GM13977 (cell line): ENCODE data around the gene CMIP.

Experiments
- DNase-seq: peaks from one replicate; pipeline ENCODE4 v3.0.0; 2012; ENCODE audit warnings: low spot score
- in situ Hi-C: fragments of 300-500 bp; cut with MboI; formaldehyde crosslinking; loops from one replicate; pipeline ENCODE4 v1.12.0; 2022; ENCODE audit warnings: low sequenced_read_pairs, low pct_unique_long_range_greater_than_20kb, mixed read lengths, inconsistent platforms; ENCODE audit not compliant: unreplicated experiment
- TF ChIP-seq, protein P1 (sequence below): IDR thresholded peaks from 2 replicates; pipeline ENCODE4 v1.5.1; 2012; ENCODE audit warnings: mild to moderate bottlenecking, control low read depth; ENCODE audit not compliant: insufficient read depth; ENCODE audit errors: extremely low read depth, missing control alignments

Gene CMIP

DNA sequence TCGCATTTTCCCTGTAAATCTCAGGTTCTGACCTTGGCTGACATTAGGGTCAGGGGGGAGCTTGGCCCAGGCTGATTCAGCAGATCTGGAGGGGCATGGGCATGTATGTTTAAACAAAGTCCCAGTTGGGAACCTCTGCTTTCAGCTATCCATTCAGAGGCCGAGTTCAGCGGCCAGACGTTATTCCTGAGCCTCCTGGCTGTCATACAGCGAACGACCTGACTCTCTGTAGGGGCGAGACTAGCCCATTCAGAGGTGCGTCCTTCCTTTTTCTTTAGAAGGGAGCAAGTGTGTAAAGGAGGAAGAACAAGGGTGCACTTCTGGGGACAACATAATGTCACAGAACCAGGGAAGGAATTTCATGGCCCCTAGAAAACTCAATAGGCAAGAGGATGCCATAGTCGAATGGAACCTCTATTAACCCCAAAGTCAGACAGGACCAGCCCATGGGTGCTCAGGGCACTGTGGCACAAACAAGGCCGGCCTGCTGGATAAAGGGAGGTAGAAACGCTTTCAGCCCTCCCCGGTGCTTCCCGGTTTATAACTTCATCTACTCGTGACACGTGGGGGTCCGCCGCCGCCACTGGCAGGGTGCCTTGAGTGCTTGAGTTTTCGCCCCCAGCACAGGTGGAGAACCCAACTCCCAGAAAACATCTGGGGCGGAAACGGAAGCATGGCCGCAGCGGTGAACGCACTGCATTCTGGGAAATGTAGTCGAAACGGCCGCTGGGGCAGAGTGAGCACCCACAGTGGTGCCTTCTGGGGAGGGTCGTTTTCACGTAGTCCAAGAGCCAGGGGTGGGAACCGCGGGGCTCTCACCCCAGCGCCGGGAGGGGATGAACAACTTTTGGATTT lies 301.3 kb downstream of the CMIP start:
- DNase-seq, result peak; percentile 80
- in situ Hi-C loops, result no loop called here
- TF ChIP-seq, protein P1, sequence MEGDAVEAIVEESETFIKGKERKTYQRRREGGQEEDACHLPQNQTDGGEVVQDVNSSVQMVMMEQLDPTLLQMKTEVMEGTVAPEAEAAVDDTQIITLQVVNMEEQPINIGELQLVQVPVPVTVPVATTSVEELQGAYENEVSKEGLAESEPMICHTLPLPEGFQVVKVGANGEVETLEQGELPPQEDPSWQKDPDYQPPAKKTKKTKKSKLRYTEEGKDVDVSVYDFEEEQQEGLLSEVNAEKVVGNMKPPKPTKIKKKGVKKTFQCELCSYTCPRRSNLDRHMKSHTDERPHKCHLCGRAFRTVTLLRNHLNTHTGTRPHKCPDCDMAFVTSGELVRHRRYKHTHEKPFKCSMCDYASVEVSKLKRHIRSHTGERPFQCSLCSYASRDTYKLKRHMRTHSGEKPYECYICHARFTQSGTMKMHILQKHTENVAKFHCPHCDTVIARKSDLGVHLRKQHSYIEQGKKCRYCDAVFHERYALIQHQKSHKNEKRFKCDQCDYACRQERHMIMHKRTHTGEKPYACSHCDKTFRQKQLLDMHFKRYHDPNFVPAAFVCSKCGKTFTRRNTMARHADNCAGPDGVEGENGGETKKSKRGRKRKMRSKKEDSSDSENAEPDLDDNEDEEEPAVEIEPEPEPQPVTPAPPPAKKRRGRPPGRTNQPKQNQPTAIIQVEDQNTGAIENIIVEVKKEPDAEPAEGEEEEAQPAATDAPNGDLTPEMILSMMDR, result no peak

DNA sequence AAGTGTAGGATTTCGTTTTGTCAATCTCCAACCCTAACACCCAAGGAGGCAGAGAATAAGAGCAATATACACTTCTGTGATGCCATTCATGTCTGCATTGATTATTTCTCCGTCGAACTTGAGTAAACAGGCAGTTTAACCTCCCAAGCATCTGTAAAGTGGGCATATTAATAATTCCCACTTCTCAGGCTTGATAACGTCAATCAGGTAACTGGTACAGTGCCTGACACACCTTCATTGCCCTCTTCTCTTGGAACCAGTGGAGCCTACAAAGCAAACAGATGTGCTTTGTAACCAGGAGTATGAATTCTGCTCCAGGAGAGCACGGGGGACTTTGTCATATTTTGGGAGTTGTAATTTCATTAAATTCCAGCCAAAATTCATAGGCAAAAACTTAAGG lies 302.0 kb downstream of the CMIP start:
- no peak for DNase-seq
- in situ Hi-C loops, result no loop called here
- TF ChIP-seq, protein P1, result no peak

DNA sequence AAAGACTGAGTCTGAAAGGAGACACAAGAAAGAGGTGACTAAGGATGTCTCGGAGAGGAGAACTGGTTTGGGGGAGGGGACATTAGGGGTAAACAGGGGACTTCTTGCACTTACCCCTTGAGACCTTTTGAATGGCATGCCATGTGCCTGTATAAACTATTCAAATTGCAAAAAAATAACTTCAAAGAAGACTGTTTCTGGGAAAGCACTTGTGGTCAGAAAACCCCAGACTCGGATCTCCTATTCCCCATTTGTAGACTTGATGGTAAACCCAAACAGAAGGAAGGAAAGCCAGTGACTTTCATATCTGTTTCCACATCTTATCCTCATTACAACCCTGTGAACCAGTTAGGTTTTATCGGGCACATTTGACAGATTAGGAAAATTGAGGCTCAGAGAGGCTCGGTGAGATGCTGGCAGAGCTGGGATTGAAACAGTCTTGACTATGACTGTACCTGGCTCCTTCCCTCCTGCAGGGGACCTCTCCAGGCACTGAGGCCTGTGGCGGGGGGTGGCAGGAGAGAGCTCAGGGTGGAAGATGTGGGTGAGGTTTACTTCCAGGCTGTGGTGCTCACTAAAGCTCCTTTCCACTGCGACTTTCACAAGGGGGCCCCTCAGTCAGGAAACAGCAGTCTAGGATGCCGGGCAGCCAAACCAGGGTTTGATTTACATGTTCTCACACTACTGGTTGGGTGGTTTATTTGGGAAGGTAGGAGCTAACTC lies 304.0 kb downstream of the CMIP start:
- TF ChIP-seq, protein P1, result peak; percentile 4
- DNase-seq, result no peak
- in situ Hi-C loops, result no loop called here

DNA sequence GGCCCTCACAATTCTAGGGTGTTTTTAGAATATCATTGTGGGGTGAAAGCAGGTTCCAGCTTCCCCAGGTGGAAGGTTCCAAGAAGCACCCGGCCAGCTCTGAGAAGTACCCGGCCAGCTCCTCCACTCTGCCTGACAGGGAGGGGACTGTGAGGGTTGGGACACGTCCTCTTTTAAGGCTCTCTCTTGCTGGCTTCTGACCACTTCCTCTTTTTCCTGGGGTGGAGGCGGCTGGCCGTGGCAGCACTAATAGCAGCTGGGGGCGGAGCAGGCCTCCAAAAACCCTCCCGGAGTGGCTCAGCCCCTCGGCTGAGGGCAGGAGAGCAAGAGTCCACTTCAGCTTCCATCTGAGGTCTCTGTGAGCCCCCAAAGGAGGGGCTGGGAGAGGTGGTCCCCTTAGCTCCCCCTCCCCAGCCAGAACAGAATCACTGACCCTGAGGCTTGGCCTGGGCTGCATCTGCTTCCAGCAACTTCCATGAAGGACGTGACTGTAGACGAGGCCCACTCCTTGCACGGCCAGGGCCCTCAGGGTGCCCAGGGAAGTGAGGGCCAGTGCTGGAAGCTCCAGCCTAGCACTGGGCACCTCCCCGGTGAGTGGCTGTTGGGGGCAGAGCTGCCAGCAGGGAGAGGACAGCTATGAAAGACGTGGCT lies 307.7 kb downstream of the CMIP start:
- in situ Hi-C loops, result no loop called here
- TF ChIP-seq, protein P1, result no peak
- DNase-seq, result peak; percentile 76

DNA sequence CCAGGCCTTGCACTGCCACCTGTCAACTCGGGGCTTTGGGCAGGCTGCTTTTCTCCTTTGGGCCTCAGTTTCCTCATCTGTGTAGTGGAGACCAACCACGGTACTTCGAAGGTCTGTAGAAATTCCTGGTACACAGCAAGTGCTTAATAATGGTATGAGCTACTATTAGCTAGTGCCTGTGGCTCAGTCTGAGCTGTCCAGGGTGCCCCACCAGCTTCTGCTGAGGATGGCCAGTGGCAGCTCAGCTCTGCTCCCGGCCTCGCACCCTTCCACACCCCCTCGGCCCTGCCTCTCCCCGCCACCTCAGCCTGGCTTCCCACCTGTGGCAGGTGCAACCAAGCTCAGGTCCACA lies 308.2 kb downstream of the CMIP start:
- TF ChIP-seq, protein P1, result no peak
- in situ Hi-C loops, result no loop called here
- no peak for DNase-seq

DNA sequence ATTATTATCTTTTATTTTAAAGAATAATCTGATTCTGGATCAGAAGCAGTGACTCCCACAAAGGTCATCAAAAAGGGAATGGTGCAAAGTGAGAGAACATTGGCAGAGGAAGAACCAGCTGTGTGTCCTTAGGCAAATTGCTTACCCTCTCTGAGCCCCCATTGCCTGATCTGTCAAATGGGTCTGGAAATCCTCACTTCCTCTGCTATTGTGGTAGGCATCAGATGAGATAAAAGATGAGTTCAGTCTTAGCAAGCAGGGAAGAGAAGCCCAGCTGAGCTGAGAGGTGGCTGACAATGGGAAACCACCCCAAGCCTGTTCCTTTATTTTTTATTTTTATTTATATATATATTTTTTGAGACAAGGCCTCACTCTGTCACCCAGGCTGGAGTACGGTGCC lies 310.2 kb downstream of the CMIP start:
- TF ChIP-seq, protein P1, result no peak
- in situ Hi-C loops, result no loop called here
- no peak for DNase-seq
